ENCODE results near the gene SCART1.

GRCh38 chr10:133441780-133442179 is 12.0 kb upstream of the SCART1 start:
- TF ChIP-seq, protein P1, sequence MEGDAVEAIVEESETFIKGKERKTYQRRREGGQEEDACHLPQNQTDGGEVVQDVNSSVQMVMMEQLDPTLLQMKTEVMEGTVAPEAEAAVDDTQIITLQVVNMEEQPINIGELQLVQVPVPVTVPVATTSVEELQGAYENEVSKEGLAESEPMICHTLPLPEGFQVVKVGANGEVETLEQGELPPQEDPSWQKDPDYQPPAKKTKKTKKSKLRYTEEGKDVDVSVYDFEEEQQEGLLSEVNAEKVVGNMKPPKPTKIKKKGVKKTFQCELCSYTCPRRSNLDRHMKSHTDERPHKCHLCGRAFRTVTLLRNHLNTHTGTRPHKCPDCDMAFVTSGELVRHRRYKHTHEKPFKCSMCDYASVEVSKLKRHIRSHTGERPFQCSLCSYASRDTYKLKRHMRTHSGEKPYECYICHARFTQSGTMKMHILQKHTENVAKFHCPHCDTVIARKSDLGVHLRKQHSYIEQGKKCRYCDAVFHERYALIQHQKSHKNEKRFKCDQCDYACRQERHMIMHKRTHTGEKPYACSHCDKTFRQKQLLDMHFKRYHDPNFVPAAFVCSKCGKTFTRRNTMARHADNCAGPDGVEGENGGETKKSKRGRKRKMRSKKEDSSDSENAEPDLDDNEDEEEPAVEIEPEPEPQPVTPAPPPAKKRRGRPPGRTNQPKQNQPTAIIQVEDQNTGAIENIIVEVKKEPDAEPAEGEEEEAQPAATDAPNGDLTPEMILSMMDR (IDR thresholded peaks at IDR 0.05; ENCODE audit: insufficient read depth, low read length, poor library complexity, severe bottlenecking), result no peak
- TF ChIP-seq EZH2phosphoT487 (conservative IDR thresholded peaks at IDR 0.05; ENCODE audit: low read length), result no peak

Data from SU-DHL-6 (cell line).